Measurements from ENCODE around the gene FEN1. TPM values are rescaled to one million over a fixed set of nuclear protein-coding genes. Genes with fewer than 3 reads are reported as not detected.

The FEN1 gene
- total and polyA plus RNA-seq, 2 of the 13 experiments (the other 11 are each of a cell fraction or from before 2014, with no cell fraction given), result 12.4 to 102 TPM

DNA sequence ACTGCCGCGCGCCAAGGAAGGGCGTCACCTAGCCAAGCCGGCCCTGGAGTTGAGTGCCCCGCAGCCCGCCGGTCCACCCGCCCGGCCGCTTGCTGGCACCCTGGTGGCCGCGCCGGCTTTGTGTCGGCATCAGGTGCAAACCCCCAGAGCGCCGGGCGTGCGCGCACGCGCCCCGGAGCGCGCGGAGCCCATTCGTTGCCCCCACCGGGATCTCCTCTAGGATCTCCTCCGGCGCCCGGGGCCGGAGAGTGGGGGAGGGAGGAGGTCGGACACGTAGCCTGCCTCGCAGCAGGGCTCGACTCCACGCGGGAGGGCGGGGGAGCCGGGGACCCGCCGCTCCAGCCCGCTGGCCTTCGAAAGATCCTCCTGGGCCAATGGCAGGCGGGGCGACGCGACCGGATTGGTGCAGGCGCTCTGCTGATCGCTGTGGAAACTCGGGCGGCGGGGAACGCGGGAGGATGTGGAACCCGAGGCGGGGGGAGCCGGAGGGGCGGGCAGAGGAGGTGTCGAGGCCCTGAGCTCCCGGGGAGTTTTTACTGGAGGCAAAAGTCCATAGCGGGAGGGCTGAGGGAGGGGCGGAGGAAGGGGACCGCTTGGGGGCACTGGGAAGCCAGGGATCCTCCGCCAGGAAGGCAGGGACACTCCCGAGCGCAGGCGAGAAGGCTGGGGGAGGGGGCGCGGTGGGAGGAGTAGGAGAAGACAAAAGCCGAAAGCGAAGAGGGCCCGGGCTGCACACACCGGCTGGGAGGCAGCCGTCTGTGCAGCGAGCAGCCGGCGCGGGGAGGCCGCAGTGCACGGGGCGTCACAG lies 35.1 kb downstream of the FEN1 start, which contains the start of gene FADS2 (continued):
- 0 out of 2 replicates have a peak, but pooled peaks have one; percentile 33 for TF ChIP-seq ZNF510 (CRISPR knock-in tag; IDR thresholded peaks at IDR 0.05; ENCODE audit: low read depth)
- TF ChIP-seq, protein P1, sequence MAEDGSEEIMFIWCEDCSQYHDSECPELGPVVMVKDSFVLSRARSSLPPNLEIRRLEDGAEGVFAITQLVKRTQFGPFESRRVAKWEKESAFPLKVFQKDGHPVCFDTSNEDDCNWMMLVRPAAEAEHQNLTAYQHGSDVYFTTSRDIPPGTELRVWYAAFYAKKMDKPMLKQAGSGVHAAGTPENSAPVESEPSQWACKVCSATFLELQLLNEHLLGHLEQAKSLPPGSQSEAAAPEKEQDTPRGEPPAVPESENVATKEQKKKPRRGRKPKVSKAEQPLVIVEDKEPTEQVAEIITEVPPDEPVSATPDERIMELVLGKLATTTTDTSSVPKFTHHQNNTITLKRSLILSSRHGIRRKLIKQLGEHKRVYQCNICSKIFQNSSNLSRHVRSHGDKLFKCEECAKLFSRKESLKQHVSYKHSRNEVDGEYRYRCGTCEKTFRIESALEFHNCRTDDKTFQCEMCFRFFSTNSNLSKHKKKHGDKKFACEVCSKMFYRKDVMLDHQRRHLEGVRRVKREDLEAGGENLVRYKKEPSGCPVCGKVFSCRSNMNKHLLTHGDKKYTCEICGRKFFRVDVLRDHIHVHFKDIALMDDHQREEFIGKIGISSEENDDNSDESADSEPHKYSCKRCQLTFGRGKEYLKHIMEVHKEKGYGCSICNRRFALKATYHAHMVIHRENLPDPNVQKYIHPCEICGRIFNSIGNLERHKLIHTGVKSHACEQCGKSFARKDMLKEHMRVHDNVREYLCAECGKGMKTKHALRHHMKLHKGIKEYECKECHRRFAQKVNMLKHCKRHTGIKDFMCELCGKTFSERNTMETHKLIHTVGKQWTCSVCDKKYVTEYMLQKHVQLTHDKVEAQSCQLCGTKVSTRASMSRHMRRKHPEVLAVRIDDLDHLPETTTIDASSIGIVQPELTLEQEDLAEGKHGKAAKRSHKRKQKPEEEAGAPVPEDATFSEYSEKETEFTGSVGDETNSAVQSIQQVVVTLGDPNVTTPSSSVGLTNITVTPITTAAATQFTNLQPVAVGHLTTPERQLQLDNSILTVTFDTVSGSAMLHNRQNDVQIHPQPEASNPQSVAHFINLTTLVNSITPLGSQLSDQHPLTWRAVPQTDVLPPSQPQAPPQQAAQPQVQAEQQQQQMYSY (CRISPR knock-in tag; IDR thresholded peaks at IDR 0.05), result no peak
- peak; percentile 44 for TF ChIP-seq HNF4A (CRISPR knock-in tag; IDR thresholded peaks at IDR 0.05)
- TF ChIP-seq NFIC (IDR thresholded peaks at IDR 0.05; ENCODE audit: low read length), result no peak
- TF ChIP-seq, protein P2, sequence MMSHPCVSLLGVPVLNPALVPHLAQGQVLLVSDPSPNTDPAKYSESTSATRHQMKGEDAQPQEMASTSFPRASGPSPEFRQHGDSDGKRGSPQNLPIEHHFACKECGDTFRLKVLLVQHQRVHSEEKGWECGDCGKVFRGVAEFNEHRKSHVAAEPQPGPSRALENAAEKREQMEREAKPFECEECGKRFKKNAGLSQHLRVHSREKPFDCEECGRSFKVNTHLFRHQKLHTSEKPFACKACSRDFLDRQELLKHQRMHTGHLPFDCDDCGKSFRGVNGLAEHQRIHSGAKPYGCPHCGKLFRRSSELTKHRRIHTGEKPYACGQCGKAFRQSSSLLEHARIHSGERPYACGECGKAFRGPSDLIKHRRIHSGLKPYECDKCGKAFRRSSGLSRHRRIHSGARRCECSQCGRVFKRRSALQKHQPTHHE (CRISPR knock-in tag; IDR thresholded peaks at IDR 0.05; ENCODE audit: borderline replicate concordance), result peak; percentile 26
- TF ChIP-seq NKX3-1 (CRISPR knock-in tag; IDR thresholded peaks at IDR 0.05), result no peak
- TF ChIP-seq HOXA9 (CRISPR knock-in tag; IDR thresholded peaks at IDR 0.05; ENCODE audit: borderline replicate concordance), result peak; percentile 18; the same call in 1 of the 2 replicates
- peak; percentile 26; the same call in 1 of the 2 replicates for TF ChIP-seq KDM2A (CRISPR knock-in tag; IDR thresholded peaks at IDR 0.05; ENCODE audit: borderline replicate concordance, low read depth)
- TF ChIP-seq ZNF788 (CRISPR knock-in tag; IDR thresholded peaks at IDR 0.05; ENCODE audit: borderline replicate concordance), result no peak
- TF ChIP-seq, protein P3, sequence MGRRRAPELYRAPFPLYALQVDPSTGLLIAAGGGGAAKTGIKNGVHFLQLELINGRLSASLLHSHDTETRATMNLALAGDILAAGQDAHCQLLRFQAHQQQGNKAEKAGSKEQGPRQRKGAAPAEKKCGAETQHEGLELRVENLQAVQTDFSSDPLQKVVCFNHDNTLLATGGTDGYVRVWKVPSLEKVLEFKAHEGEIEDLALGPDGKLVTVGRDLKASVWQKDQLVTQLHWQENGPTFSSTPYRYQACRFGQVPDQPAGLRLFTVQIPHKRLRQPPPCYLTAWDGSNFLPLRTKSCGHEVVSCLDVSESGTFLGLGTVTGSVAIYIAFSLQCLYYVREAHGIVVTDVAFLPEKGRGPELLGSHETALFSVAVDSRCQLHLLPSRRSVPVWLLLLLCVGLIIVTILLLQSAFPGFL (CRISPR knock-in tag; IDR thresholded peaks at IDR 0.05), result no peak
- peak; percentile 41; the same call in 1 of the 2 replicates for TF ChIP-seq HDAC1 (CRISPR knock-in tag; IDR thresholded peaks at IDR 0.05)
- TF ChIP-seq ZNF101 (CRISPR knock-in tag; IDR thresholded peaks at IDR 0.05; ENCODE audit: borderline replicate concordance, low read depth), result no peak
- no peak for TF ChIP-seq SMAD1 (CRISPR knock-in tag; IDR thresholded peaks at IDR 0.05; ENCODE audit: borderline replicate concordance, low read depth)
- TF ChIP-seq ZNF772 (CRISPR knock-in tag; IDR thresholded peaks at IDR 0.05), result no peak
- TF ChIP-seq EHMT2 (IDR thresholded peaks at IDR 0.05; ENCODE audit: borderline replicate concordance, low read depth, low read length), result no peak
- no peak for TF ChIP-seq ZNF550 (CRISPR knock-in tag; IDR thresholded peaks at IDR 0.05; ENCODE audit: borderline replicate concordance)
- no peak for TF ChIP-seq ZNF83 (CRISPR knock-in tag; IDR thresholded peaks at IDR 0.05; ENCODE audit: borderline replicate concordance)
- TF ChIP-seq RBAK (CRISPR knock-in tag; IDR thresholded peaks at IDR 0.05), result no peak
- peak; percentile 61; the same call in 1 of the 2 replicates for TF ChIP-seq HOXA3 (CRISPR knock-in tag; IDR thresholded peaks at IDR 0.05)
- no peak for TF ChIP-seq NR3C1 (CRISPR knock-in tag; IDR thresholded peaks at IDR 0.05)
- TF ChIP-seq, protein P4, sequence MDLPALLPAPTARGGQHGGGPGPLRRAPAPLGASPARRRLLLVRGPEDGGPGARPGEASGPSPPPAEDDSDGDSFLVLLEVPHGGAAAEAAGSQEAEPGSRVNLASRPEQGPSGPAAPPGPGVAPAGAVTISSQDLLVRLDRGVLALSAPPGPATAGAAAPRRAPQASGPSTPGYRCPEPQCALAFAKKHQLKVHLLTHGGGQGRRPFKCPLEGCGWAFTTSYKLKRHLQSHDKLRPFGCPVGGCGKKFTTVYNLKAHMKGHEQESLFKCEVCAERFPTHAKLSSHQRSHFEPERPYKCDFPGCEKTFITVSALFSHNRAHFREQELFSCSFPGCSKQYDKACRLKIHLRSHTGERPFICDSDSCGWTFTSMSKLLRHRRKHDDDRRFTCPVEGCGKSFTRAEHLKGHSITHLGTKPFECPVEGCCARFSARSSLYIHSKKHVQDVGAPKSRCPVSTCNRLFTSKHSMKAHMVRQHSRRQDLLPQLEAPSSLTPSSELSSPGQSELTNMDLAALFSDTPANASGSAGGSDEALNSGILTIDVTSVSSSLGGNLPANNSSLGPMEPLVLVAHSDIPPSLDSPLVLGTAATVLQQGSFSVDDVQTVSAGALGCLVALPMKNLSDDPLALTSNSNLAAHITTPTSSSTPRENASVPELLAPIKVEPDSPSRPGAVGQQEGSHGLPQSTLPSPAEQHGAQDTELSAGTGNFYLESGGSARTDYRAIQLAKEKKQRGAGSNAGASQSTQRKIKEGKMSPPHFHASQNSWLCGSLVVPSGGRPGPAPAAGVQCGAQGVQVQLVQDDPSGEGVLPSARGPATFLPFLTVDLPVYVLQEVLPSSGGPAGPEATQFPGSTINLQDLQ (CRISPR knock-in tag; IDR thresholded peaks at IDR 0.05), result no peak
